T47D (cell line): ENCODE results near the gene CEP20.

Experiments
- DNase-seq, 2 experiments: peaks; one replicate each; pipeline versions ENCODE4 v3.0.0 to v3.0.0-alpha.2; 2011 to 2012; ENCODE audit warnings: low read depth in 1 of 2, low spot score in 1 of 2
- JUND ChIP-seq: IDR thresholded peaks from 2 replicates; pipeline ENCODE4 v1.6.1; 2012; ENCODE audit warnings: low read depth
- in situ Hi-C: cut with HindIII; loops from 2 replicates; pipeline ENCODE4 v1.10.0; 2016; ENCODE audit warnings: low sequenced_read_pairs, low pct_unique_long_range_greater_than_20kb

Gene CEP20

DNA sequence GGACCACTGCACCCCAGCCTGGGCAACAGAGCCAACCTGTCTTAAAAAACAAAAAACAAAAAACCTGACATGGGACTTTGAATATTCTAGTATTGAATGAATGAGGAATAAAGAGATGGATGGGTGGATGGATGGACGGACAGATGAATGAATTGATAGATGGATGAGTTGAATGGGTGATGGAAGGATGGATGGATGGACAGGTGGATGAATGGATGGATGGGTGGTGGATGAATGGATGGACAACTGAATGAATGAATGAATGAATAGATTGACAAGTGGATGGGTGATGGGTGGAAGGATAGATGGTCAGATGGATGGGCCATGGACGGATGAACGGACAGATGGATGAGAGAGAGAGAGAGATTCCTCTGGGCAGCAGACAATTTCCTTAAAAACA is 22.8 kb upstream of the CEP20 start:
- no peak for TF ChIP-seq JUND
- DNase-seq, result no peak
- in situ Hi-C loops, result no loop called here

DNA sequence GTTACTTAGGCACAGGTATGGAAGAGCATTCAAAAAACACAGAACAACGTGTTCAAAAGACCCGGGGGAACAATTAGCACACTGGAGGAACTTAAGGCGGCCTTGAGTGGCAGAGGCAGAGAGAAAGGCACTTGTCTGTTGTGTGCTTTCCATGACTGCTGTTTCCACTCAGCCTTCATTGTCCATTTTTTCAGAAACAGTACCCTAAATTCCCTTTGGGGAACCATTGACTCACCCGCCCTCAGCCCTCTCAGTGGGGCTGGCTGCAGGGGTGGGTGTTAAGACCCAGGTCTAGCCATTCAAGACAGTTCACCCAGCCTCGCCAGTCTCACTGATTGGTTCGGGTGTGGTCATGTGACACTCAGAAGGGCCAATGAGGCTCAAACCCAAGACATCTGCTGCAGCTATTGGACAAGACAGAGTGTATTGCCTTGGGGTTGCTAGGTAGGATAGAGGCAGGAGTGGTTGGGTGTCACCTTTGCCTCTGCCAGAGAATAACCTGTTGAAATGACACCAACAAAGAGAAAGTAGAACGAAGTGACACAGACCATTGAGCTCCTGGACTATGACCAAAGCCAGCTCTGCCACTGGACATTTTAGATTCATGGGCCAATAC is 19.6 kb upstream of the CEP20 start:
- TF ChIP-seq JUND, result no peak
- DNase-seq, result peak; percentile 33 to 91
- in situ Hi-C loops, result no loop called here

DNA sequence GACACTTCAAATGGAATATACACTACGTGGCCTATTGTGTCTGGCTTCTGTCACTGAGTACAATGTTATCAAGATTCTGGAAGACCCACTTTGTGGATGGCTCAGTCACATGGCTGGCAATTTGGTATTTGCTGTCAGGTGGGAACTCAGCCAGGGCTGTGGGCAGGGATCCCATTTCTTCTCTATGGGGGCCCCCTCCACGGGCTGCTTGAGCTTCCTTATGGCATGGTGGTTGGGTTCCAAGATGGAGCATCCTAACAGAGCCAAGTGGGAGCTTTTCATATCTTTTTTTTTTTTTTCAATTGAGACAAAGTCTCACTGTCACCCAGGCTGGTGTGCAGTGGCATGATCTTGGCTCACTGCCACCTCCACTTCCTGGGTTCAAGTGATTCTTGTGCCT is 18.0 kb upstream of the CEP20 start:
- no peak for TF ChIP-seq JUND
- in situ Hi-C loops, result no loop called here
- no peak for DNase-seq

DNA sequence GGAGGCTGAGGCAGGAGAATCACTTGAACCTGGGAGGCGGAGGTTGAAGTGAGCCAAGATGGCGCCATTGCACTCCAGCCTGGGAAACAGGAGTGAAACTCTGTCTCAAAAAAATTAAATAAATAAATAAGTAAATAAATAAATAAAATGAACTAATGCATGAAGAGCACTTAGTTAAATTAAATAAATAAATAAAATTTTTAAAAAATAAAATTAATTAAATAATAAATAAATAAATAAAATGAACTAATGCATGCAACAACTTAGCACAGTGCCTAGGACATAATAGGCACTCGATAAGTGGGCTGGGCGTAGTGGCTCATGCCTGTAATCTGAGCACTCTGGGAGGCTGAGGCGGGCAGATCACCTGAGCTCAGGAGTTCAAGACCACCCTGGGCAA is 15.6 kb upstream of the CEP20 start:
- no peak for DNase-seq
- in situ Hi-C loops, result no loop called here
- no peak for TF ChIP-seq JUND

DNA sequence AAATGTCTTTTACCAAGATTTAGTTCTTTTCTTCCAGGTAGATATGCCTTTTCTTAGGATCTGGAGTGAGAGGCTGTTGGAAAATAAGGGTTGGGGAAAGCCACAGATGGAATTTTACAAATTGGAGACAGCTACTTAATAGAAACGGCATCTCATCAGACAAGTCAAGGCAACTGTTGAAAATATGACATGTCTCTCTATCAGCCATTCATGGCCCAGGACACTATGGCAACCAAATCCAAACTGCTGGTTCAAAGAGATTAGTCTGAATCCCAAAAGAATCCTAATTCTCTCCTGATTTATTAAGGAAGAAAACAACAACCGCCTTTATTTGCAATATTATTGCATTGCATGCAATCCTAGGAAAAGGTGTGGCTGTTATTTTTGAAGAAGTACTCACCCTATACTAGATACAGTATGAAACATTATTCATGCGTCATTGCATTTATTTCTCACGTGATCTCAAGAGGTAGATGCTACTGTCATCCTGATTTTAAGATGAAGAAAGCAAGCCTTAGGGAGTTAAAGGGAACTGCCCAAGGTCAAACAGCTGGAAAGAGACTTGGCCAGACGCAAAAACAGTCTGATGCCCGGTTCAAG is 12.6 kb upstream of the CEP20 start:
- DNase-seq, result no peak
- in situ Hi-C loops, result no loop called here
- TF ChIP-seq JUND, result no peak

DNA sequence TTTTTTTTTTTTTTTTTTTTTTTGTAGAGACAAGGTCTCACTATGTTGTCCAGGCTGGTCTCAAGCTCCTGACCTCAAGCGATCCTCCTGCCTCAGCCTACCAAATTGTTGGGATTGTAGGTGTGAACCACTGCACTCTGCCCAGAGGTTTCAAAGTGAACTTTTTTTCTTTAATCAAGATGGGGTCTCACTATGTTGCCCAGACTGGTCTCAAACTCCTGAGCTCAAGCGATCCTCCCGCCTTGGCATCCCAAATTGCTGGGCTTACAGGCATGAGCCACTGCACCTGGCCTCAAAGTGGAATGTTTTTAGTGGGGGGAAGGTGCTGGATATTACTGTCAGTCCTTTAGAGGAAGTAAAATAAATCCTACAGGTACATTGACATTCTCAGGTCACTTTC is 12.0 kb upstream of the CEP20 start:
- no peak for DNase-seq
- TF ChIP-seq JUND, result no peak
- in situ Hi-C loops, result no loop called here

DNA sequence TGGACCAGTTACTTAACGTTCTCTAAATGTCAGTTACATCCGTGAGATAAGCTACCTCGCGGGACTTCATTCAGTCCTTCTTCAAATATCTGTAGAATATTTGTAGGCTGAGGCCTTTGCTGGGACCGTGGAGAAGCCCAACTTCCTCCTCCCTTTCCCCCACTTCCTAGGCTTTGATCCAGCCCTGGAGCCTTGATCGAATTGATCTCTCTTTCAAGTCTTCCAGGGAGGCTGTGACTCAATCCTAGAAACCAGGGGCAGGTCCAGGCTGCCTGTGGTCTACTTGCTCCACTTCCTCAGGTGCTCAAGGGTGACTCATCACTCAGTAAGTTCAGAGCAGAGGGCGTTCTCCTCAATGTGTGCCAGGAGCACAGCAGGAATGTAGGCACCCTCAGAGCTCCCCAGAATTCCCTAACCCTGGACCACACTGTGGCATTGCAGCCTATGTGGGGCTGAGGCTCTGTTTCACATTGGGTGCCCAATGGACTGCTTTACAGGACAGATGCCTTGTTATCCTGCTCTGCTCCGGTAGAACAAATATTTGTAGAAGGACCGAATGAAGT is 11.2 kb upstream of the CEP20 start:
- in situ Hi-C loops, result no loop called here
- peak; percentile 43 to 88 for DNase-seq
- no peak; the same call in 1 of the 2 replicates for TF ChIP-seq JUND

DNA sequence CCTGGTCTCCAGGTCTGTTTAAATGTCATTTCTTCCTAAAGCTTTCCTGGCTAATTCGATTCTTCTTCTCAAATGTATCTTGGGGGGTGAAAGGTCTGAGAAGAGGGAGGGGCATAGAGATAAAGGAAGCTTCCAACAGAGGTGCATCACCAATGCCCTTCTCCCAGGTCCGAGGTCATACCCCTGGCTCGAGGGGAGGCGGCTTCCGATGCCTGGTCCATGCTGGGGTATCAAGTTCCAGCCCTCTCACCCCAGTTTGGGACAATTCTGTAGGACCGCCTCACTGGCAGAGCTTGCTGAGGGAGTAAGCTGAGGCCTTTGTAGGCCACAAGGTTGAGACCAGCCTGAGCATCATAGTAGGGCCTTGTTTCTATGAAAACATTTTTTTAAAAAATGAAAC is 10.3 kb upstream of the CEP20 start:
- DNase-seq, result no peak
- in situ Hi-C loops, result no loop called here
- TF ChIP-seq JUND, result no peak

DNA sequence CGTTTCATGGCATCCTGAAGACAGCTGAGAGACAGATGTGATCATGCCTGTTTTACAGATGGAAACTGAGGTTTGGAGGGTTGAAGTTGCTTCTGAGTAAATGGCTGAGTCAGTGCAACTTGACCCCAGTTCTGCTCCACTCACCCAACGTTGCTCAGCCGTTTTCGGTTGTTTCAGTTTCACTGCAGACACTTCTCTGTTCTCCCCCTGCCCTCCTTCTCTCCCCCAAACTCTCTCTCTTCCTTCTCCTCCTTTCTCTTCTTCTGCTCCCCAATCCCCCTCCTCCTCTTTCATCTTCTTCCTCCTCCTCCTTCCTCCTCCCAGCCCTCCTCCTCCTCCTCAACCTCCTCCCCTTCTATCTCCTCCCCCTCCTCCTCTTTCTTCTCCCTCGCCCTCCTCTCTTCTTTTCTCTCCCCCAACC is 9.4 kb upstream of the CEP20 start:
- TF ChIP-seq JUND, result no peak
- in situ Hi-C loops, result no loop called here
- DNase-seq, result no peak

DNA sequence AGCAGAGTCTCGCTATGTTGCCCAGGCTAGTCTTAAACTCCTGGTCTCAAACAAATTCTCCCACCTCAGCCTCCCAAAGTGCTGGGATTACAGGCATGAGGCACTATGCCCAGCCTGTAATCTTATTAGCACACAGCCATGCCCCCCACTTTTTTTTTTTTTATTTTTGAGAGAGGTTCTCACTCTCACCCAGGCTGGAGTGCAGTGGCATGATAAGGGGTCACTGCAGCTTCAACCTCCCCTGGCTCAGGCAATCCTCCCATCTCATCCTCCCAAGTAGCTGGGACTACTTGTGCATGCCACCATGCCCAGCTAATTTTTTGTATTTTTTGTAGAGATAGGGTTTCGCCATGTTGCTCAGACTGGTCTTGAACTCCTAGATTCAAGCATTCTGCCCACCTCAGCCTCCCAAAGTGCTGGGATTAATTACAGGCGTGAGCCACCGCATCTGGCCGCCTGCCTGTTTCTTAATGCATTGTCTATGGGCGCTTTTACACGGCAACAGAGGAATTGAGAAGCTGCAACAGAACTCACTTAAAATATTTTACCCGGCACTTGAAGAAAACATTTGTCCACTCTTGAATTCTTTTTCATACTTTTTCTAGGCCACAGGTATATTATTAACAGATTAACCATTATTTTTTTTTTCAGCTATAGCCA is 8.8 kb upstream of the CEP20 start:
- no peak for DNase-seq
- TF ChIP-seq JUND, result no peak
- in situ Hi-C loops, result no loop called here

DNA sequence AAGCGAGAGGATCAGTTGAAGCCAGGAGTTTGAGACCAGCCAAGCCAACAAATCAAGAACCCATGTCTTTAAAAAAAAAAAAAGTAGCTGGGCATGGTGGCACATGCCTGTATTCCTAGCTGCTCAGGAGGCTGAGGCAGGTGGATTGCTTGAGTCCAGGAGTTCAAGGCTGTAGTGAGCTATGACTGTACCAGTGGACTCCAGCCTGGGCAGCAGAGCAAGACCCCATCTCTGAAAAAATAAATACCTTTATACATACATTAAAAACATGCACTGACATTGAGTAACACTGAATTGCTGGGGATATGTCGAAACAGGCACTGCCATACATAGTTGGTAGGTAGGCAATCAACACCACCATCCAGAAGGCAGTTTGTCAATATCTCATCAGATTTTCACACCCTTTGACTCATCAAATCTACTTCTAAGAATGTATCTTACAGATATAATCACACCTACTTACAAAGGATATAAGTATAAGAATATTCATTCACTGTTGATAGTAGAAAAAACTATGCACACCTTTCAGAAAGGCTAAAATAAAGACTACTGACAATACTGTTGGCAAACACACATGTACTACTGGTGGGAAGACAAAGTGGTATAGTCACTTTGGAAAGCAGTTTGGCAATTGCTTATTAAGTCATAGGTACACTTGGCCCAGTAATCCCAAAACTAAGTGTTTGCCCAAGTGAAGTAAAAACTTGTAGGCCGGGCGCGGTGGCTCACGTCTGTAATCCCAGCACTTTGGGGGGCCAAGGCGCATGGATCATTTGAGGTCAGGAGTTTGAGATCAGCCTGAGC is 6.4 kb upstream of the CEP20 start:
- in situ Hi-C loops, result no loop called here
- no peak for TF ChIP-seq JUND
- DNase-seq, result no peak

DNA sequence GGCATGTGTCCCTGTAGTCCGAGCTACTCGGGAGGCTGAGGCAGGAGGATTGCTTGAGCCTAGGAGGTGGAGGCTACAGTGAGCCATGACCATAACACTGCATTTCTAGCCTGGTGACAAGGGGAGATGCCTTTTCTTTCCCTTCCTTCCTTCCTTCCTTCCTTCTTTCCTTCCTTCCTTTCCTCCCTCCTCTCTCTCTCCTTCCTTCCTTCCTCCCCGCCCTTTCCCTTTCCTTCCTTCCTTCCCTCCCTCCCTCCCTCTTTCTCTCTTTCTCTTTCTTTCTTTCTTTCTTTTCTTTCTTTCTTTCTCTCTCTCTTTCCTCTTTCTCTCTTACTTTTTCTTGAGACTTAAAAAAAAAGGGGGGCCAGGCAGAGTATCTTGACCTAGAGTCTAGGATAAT is 3.1 kb upstream of the CEP20 start:
- TF ChIP-seq JUND, result no peak
- in situ Hi-C loops, result no loop called here
- no peak for DNase-seq

DNA sequence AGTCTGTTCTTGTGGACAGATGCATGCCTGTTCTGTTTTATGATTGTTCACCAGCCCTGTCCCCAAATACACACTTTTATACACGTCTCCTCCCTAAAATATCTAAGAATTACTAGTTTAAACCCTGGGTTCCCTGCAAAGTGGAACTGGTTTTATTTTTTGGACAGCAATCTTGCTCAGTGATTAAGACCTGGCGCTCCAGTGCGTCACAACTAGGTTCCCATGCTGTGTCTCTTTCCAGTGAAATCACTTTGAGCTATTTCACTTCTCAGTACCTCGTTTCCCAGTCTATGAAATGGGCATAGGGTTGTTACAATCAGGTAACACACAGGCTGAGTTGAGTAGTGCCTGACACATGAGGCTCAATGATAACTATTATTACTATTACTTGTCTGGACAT is 1.1 kb downstream of the CEP20 start:
- no peak for TF ChIP-seq JUND
- no peak for DNase-seq
- in situ Hi-C loops, result no loop called here
